ENCODE data around the gene SERPINA3. TPM values are rescaled to one million over a fixed set of nuclear protein-coding genes. Genes with fewer than 3 reads are reported as not detected.

The SERPINA3 gene
- total RNA-seq, 1 donor from 2014 or later = 0.29 TPM

Other genes with a start within 250 kb of the SERPINA3 start
- gene SERPINA2, start 245.7 kb upstream of the SERPINA3 start, total RNA-seq = not detected in 2 replicates
- 0.87 and 0.88 TPM in 2 replicates for gene SERPINA1, start 223.8 kb upstream of the SERPINA3 start, total RNA-seq
- not detected in 2 replicates for gene SERPINA11, start 159.6 kb upstream of the SERPINA3 start, total RNA-seq
- gene SERPINA9, start 136.2 kb upstream of the SERPINA3 start, total RNA-seq = not detected in 2 replicates
- not detected in 2 replicates for gene SERPINA12, start 102.9 kb upstream of the SERPINA3 start, total RNA-seq
- not detected in 2 replicates for gene SERPINA4, start 50.9 kb upstream of the SERPINA3 start, total RNA-seq
- gene SERPINA5, start 31.0 kb upstream of the SERPINA3 start, total RNA-seq = 0.29 and 1.1 TPM in 2 replicates
- not detected in 2 replicates for gene GSC, start 157.7 kb downstream of the SERPINA3 start, total RNA-seq

All from glomerular endothelial cell (primary cell).